Smooth muscle cell of trachea (primary cell): Measurements from ENCODE around the gene AIRE. TPM values are rescaled to one million over a fixed set of nuclear protein-coding genes. Genes with fewer than 3 reads are reported as not detected.

Source experiments
- total RNA-seq: library from RNA; depleted of rRNA; stranded (reverse); fragments of >200 nt; gene quantifications from 2 replicates; pipeline ENCODE4 v1.2.1, GENCODE V29; 2014

Gene AIRE
- total RNA-seq: under 0.01 TPM in 1 of 2 replicates, not detected in the other

DNA sequence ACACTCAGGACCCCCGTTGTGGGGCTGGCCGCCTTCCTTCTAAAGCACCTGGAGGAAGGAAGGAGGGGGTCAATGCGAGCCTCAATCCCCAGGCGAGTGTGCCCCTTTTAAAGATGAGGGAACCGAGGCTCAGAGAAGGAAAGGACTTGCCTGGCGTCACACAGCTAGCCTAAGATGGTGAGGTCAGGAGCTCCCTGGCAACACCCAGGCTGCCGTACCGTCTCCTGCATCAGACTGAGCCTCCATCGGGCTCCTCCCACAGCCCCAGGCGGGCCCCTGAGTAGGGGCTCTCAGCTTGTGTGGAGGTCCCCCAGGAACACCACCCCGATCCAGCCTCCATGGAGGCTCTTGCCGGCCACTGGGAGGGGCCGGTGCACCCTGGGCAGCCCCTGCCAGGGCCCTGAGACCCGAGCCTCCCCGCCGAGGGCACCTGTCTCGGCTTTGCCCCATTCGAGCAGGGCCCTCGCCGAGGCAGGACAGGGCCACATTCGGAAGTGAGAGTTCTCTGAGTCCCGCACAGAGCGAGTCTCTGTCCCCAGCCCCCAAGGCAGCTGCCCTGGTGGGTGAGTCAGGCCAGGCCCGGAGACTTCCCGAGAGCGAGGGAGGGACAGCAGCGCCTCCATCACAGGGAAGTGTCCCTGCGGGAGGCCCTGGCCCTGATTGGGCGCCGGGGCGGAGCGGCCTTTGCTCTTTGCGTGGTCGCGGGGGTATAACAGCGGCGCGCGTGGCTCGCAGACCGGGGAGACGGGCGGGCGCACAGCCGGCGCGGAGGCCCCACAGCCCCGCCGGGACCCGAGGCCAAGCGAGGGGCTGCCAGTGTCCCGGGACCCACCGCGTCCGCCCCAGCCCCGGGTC is at the start of gene AIRE:
AIRE (plus strand) TSS at position 739 of the 855 bp plus-strand sequence. CDS start 131 bp downstream, outside the sequence.

DNA sequence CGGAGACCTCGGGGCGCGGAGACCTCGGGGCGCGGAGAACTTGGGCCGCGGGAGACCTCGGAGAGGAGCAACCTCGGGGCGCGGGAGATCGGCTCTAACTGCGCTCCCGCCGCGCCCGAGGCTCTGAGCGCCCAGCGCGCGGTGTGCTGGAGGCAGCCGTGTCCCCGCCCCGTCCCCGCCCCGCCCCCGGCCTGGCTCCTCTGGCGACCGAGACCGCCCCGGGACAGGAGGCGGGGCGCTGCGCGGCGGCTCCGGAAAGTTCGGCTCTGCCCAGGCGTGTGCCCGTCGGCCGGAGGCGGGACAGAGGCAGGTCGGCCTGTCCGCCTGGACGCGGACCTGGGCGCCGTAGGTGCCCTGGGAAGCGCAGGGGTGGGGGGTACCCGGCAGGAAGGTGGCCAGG is 44.8 kb upstream of the AIRE start, which contains the start of gene ICOSLG:
ICOSLG (minus strand) TSS at position 102 of the 400 bp plus-strand sequence. CDS start 126 bp downstream, outside the sequence.

DNA sequence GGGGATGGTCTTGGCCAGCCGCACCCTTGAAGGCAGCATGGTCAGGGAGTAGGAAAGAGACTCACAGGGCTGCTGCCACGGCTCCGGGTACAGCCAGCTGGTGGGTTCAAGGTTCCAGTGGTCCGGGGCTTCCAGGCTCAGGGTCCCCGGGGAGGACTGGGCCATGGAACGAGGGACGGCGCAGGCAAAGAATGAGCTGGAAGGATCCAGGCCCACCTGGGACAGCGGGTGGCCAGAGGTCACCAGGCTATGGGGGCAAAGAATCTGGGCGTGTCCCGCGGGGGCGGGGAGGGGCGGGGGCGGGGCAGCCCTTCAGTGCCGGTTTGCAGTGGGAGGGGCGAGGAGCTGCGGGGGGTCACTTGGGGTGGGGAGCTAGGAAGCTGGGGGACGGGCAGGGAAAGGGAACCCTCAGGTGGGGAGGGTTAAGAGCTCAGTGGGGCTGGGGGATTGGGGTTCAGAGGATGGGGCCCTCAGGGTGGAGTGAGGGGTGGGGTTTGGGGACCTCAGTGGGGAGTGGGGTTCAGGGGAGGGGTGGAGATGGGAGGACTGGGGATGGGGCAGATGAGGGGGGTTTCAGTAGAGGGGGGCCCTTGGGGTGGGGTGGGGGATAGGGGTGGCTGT is 23.9 kb upstream of the AIRE start, which contains the start of gene DNMT3L:
DNMT3L (minus strand) TSS at position 223 of the 621 bp plus-strand sequence. CDS start 638 bp downstream, outside the sequence.

DNA sequence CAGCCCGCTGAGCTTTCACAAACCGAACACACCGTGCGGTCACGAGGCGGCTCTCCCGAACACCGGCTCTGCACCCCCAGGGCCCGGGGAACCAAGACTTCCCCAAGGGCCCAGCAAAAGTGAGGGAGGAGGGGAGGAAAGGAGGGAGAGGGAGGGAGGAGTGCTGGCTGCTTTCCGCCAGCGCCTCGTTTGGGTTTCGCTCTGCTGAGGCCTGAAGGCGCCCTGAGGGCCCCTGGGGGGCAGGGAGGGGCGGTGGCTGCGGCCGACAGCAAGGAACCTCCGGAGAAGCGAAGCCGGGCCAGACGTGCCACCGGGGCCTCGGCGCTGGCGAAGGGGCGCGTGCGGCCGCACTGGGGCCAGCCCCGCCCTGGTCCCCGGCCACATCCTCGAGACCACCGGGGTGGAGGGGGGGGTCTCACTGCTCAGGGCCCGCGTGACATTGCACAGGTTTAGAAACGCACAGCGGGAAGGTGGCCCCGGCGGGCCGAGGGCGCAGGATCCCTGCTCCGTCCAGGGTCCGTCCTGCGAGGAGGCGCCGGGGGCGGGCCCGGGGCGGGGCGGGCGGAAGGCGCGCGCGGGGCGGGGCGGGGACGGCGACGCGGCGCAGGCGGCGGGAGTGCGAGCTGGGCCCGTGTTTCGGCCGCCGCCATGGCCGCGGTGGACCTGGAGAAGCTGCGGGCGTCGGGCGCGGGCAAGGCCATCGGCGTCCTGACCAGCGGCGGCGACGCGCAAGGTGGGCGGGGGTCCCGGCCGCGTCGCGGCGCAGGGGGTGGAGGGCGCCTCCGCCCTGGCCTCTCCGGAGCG is 14.0 kb downstream of the AIRE start, which contains the start of gene PFKL:
PFKL (plus strand) TSS at position 596 of the 804 bp plus-strand sequence; CDS start at position 649, 53 bp downstream.

DNA sequence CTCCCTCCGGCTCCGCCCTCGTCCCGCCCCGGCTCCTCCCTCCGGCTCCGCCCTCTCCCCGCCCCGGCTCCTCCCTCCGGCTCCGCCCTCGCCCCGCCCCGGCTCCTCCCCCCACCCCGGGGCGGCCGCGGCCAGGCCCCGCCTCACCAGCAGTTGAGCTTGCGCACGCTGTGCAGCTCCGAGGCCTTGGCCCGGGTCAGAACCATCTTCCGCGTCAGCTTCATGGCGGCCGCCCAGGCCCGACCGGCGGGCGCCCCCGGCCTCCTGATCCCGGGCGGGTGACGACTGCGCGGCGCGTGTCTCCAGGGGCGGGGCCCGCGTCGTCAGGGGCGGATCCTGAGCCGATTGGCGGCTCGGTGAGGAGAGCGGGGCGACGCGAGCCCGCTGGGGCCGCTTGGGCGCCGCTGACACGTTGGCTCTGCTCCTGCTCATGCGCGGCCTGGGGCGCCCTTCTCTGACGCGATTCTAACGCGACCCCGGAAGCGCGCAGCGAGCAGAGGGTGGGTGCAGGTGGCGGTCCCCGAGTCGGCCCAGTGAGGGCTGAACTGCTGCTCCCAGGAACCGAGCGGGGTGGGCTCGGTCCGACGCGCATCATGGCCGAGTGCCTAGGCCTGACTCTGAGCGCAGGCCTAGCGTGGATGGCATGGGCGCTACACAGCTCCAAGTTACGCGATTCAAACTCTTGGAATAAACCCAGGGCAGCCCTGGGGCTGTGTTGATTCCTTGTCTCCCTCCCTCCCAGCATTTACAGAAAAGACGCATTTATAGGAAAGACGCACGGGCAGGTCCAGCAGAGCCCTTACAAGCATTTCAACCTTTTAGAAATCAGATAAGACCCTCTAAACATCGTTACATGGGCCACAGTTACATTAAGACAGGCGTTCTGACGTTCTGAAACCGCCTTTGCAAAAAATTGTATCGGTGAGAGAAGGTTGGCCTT is 53.6 kb downstream of the AIRE start, which contains the start of gene CFAP410:
CFAP410 (minus strand) TSS at position 420 of the 940 bp plus-strand sequence; CDS start at position 224, 196 bp downstream.

Other genes with a start within 250 kb of the AIRE start
- gene PWP2, start 178.5 kb upstream of the AIRE start, total RNA-seq: 6.5 and 14.5 TPM in 2 replicates
- gene GATD3, start 152.2 kb upstream of the AIRE start, total RNA-seq: 15.7 and 42.5 TPM in 2 replicates
- under 0.01 and 0.17 TPM in 2 replicates for gene ICOSLG, start 44.9 kb upstream of the AIRE start, total RNA-seq
- gene DNMT3L, start 24.0 kb upstream of the AIRE start, total RNA-seq: not detected in 2 replicates
- gene PFKL, start 14.2 kb downstream of the AIRE start, total RNA-seq: 225 and 289 TPM in 2 replicates
- gene CFAP410, start 53.5 kb downstream of the AIRE start, total RNA-seq: 12.6 and 12.8 TPM in 2 replicates
- under 0.01 TPM in 1 of 2 replicates, not detected in the other for gene TRPM2, start 67.7 kb downstream of the AIRE start, total RNA-seq
- gene LRRC3, start 169.6 kb downstream of the AIRE start, total RNA-seq: 0.44 and 0.66 TPM in 2 replicates